Spleen (tissue), 10 donors: ENCODE measurements around the gene CYP2B6. TPM values are rescaled to one million over a fixed set of nuclear protein-coding genes. Genes with fewer than 3 reads are reported as not detected.

Experiments used
- polyA plus RNA-seq, 3 donors: library from polyadenylated mRNA; stranded (reverse); fragments of 200-250 nt; gene quantifications; one replicate each; pipeline ENCODE4 v1.2.1, GENCODE V29; 2013
- total RNA-seq, 7 donors: library from RNA; depleted of rRNA in 3 of 7; stranded (reverse); fragments of >200 nt in 3 of 7; fragmentation: NEBNext Ultra II Directional in 4 of 7; extraction: Animal tissue kit (Norgen Biotek cat#: 25700) in 4 of 7; gene quantifications; one replicate each; pipeline versions ENCODE4 v1.1.0 to v1.2.1, GENCODE V29; 2016 to 2021
- donor health status: healthy with polysubstance abuse.
- donor health status: DM: no; HTN: no; CAD: no; lungs with moderate emphysema.
- donor health status: DM: no; HTN: no; CAD: no.
- donor health status: Bipolar disorder and iron deficiency.
- donor health status: healthy.
- donor health status: DM: no; HTN: no; CAD: no.
- donor health status: DM: yes; HTN: yes; CAD: no.

CYP2B6 gene
- total and polyA plus RNA-seq, 10 donors: not detected

Other genes with a start within 250 kb of the CYP2B6 start
- gene ACTMAP, start 240.8 kb upstream of the CYP2B6 start, total RNA-seq: 10 to 100 TPM in 3 of 7 donors, 1 to 10 TPM in 4; 6.0 to 16.2 (median 9.8) TPM
- 1 to 10 TPM; 5.2 to 6.8 (median 5.9) TPM for gene ACTMAP, start 240.8 kb upstream of the CYP2B6 start, polyA plus RNA-seq
- gene SNRPA, start 240.1 kb upstream of the CYP2B6 start, total RNA-seq: 10 to 100 TPM; 52.9 to 76.9 (median 64.0) TPM
- gene SNRPA, start 240.1 kb upstream of the CYP2B6 start, polyA plus RNA-seq: 10 to 100 TPM; 62.7 to 69.2 (median 67.4) TPM
- gene MIA, start 215.8 kb upstream of the CYP2B6 start, total RNA-seq: 1 to 10 TPM in 1 of 7 donors, not detected in 6; 1.5 TPM
- 10 to 100 TPM in 1 of 3 donors, 1 to 10 TPM in 2; 4.5 to 14.2 (median 7.0) TPM for gene MIA, start 215.8 kb upstream of the CYP2B6 start, polyA plus RNA-seq
- gene RAB4B, start 213.0 kb upstream of the CYP2B6 start, total RNA-seq: 10 to 100 TPM; 36.8 to 69.8 (median 53.0) TPM
- 10 to 100 TPM; 78.5 to 95.3 (median 82.2) TPM for gene RAB4B, start 213.0 kb upstream of the CYP2B6 start, polyA plus RNA-seq
- 100 to 1,000 TPM; 136 to 198 (median 156) TPM for gene EGLN2, start 192.1 kb upstream of the CYP2B6 start, total RNA-seq
- gene EGLN2, start 192.1 kb upstream of the CYP2B6 start, polyA plus RNA-seq: 100 to 1,000 TPM; 109 to 238 (median 188) TPM
- under 1 TPM in 1 of 7 donors, not detected in 6; 0.33 TPM for gene CYP2A6, start 140.8 kb upstream of the CYP2B6 start, total RNA-seq
- not detected for gene CYP2A6, start 140.8 kb upstream of the CYP2B6 start, polyA plus RNA-seq
- not detected for gene CYP2A7, start 109.1 kb upstream of the CYP2B6 start, total RNA-seq
- not detected for gene CYP2A7, start 109.1 kb upstream of the CYP2B6 start, polyA plus RNA-seq
- not detected for gene CYP2A13, start 97.2 kb downstream of the CYP2B6 start, total RNA-seq
- gene CYP2A13, start 97.2 kb downstream of the CYP2B6 start, polyA plus RNA-seq: not detected
- not detected for gene CYP2F1, start 123.2 kb downstream of the CYP2B6 start, total RNA-seq
- not detected for gene CYP2F1, start 123.2 kb downstream of the CYP2B6 start, polyA plus RNA-seq
- 10 to 100 TPM in 4 of 7 donors, 1 to 10 TPM in 3; 3.8 to 22.4 (median 10.4) TPM for gene CYP2S1, start 201.9 kb downstream of the CYP2B6 start, total RNA-seq
- gene CYP2S1, start 201.9 kb downstream of the CYP2B6 start, polyA plus RNA-seq: under 1 TPM; 0.62 to 0.93 (median 0.83) TPM
- gene AXL, start 227.9 kb downstream of the CYP2B6 start, total RNA-seq: 100 to 1,000 TPM in 3 of 7 donors, 10 to 100 TPM in 4; 48.4 to 135 (median 87.5) TPM
- 1 to 10 TPM; 2.3 to 8.3 (median 5.0) TPM for gene AXL, start 227.9 kb downstream of the CYP2B6 start, polyA plus RNA-seq